H7 (cell line): ENCODE measurements around the gene ATXN3L. TPM values are rescaled to one million over a fixed set of nuclear protein-coding genes. Genes with fewer than 3 reads are reported as not detected.

Source experiments
- DNase-seq: peaks from one replicate; pipeline ENCODE4 v3.0.0; 2012
- H3K27me3 ChIP-seq: 2 replicates; pipeline ENCODE4 v1.6.0; 2011; ENCODE audit warnings: mild to moderate bottlenecking, low read length; ENCODE audit not compliant: control insufficient read depth, insufficient read depth
- H3K36me3 ChIP-seq: replicated peaks from 2 replicates; pipeline ENCODE4 v1.5.1; 2011; ENCODE audit warnings: low read length; ENCODE audit not compliant: control insufficient read depth, insufficient read depth
- H3K4me3 ChIP-seq: 2 replicates; pipeline ENCODE4 v1.5.1; 2011; ENCODE audit warnings: low read depth, mild to moderate bottlenecking, control low read depth, low read length, moderate library complexity; ENCODE audit not compliant: insufficient read depth
- total RNA-seq: library from RNA; depleted of rRNA; stranded (reverse); fragments of >200 nt; shearing (Covaris generic); gene quantifications from 2 replicates; pipeline ENCODE4 v1.2.3, GENCODE V29; 2014; rRNA removed

The ATXN3L gene
- not detected in 2 replicates for total RNA-seq

GRCh38 chrX:13319953-13320352 lies at the start of gene ATXN3L:
TSS of gene ATXN3L (minus strand) at chrX:13320053. CDS start at chrX:13319934, 119 bp downstream.
- no peak for DNase-seq
- H3K27me3 ChIP-seq: no peaks in the 10 kb centered on the region
- H3K4me3 ChIP-seq: no peak within 1 kb of the TSS
- H3K36me3 ChIP-seq: no peaks in the 10 kb centered on the region

DNA sequence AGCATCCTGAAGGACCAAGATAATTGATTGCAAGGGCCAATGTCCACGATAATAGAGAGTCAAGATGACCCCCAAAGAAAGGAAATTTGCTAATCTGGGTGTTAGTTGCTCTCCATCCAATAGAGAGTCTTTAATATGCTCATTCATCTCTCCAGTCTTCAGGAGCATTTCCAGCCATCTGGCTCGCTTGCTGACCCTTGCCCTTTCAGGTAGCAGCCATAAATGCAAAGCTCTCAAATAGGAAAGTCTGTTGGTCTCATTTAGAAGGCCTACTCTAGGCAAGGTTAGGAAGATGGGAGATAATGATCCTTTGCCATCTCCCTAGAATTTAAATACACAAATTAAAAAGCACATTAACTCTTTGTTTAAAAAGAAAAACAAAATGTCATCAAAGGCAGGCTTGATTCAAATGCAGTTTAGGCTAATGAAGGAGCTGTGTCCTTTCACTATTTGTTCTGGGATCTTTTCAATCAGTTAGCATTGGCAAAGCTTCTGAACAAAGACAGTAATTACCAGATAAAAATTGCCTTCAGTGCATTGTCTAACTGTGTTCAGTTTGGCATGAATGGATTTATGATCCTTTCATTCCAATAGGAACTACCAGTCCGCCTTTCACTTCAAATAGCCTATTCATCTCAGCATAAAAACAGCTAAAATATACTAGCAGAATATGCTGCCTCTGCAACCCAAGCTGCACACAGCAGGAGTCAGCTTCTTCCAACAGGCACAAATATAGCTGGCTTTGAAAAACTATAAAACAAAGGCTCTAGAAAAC lies 49.6 kb upstream of the ATXN3L start:
- no peaks in the 10 kb centered on the region for H3K36me3 ChIP-seq
- no peak overlapping the region for H3K4me3 ChIP-seq
- no peak for DNase-seq
- no peaks in the 10 kb centered on the region for H3K27me3 ChIP-seq

GRCh38 chrX:13367950-13368349 lies 48.1 kb upstream of the ATXN3L start:
- no peaks in the 10 kb centered on the region for H3K36me3 ChIP-seq
- H3K27me3 ChIP-seq: no peaks in the 10 kb centered on the region
- no peak for DNase-seq
- no peak overlapping the region for H3K4me3 ChIP-seq

DNA sequence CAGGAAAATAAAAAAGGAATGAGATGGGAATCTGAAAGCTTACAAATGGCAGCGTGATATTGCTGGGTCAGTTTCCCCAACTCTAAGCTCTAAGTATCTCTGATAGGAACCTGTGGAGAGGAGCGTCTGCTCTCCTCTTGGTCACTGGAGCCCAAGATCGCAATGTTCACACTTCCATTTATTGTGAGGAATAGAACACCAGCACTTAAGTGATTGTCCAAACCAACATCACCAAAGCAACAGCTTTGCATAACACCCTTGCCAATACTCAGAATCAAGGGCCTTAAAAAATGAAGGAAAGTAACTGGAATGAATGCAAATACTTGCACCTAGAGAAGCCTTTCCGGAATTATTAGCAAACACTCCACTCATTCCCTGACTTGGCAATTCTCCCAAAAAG lies 46.8 kb upstream of the ATXN3L start:
- H3K27me3 ChIP-seq: no peaks in the 10 kb centered on the region
- no peaks in the 10 kb centered on the region for H3K36me3 ChIP-seq
- no peak for DNase-seq
- H3K4me3 ChIP-seq: no peak overlapping the region

DNA sequence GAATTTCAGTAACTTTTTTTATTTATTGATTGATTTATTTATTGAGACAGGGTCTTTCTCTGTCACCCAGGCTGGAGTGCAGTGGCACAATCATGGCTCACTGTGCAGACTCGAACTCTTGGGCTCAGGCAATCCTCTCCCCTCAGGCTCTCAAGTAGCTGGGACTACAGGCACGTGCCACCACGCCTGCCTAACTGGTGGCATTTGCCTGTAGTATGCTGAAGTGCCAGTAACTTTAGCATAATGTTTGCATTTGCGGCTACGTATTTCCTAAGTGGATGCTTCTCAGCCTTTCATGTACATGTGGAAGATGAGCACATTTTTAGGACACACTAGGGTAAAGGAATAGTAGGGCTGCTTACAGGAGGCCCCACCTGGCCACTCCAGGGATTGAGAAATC lies 45.3 kb upstream of the ATXN3L start:
- Histone ChIP-seq H3K36me3 (no peaks in the 10 kb centered on the region), H3K27me3 (no peaks in the 10 kb centered on the region), H3K4me3 (no peak overlapping the region)
- no peak for DNase-seq

- Histone ChIP-seq H3K4me3 (no peak overlapping the region), H3K27me3 (no peaks in the 10 kb centered on the region), H3K36me3 (no peaks in the 10 kb centered on the region)
- no peak for DNase-seq
Observed at GRCh38 chrX:13364230-13364857, 44.5 kb upstream of the ATXN3L start.

DNA sequence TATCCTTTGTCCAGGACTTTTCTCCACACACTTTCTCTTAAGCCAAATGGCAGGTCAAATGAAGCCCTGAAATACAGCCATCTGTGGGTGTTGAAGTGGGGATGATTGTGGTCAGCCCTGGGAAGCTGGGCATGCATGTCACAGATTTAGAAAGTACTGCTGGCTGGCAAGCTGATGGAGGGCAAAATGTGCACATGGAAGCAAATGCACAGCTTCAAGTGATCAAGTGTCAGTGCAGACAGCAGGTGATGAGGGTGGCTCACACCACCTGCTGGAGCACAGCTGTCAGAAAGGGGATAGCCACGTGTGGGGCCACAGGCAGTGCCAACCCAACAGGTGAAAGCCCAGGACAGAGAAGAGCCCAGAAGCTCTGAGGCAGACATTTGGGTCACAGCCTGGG lies 40.3 kb upstream of the ATXN3L start:
- Histone ChIP-seq H3K4me3 (no peak overlapping the region), H3K36me3 (no peaks in the 10 kb centered on the region), H3K27me3 (no peaks in the 10 kb centered on the region)
- no peak for DNase-seq

GRCh38 chrX:13357925-13358324 lies 38.1 kb upstream of the ATXN3L start:
- no peaks in the 10 kb centered on the region for H3K27me3 ChIP-seq
- H3K4me3 ChIP-seq: no peak overlapping the region
- DNase-seq: no peak
- no peaks in the 10 kb centered on the region for H3K36me3 ChIP-seq

GRCh38 chrX:13346646-13347045 lies 26.8 kb upstream of the ATXN3L start:
- H3K27me3 ChIP-seq: no peaks in the 10 kb centered on the region
- no peak for DNase-seq
- no peaks in the 10 kb centered on the region for H3K36me3 ChIP-seq
- H3K4me3 ChIP-seq: no peak overlapping the region

- DNase-seq: no peak
- Histone ChIP-seq H3K36me3 (no peaks in the 10 kb centered on the region), H3K27me3 (no peaks in the 10 kb centered on the region), H3K4me3 (no peak overlapping the region)
Observed at GRCh38 chrX:13345438-13345837, 25.6 kb upstream of the ATXN3L start.

DNA sequence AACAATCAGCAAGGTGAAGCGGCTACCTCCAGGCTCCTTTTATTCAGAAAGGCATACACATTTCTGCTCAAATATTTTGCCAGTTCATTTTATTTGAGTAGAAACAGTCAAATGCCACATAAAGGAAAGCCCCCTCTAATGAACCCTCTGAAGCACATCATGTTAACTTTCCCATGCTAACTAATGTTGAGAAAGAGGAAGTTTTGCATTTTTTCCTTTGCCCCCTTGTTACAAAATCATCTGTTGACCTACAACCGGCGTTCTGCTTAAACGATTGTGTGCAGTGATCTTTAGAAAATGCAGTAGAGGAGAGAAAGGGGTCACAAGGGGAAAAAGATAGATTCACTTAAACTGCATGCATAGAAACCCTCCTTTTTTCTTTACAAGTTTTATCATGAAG lies 25.2 kb upstream of the ATXN3L start:
- Histone ChIP-seq H3K27me3 (no peaks in the 10 kb centered on the region), H3K4me3 (no peak overlapping the region), H3K36me3 (no peaks in the 10 kb centered on the region)
- DNase-seq: no peak

- DNase-seq: no peak
- H3K4me3 ChIP-seq: no peak overlapping the region
- H3K36me3 ChIP-seq: no peaks in the 10 kb centered on the region
- no peaks in the 10 kb centered on the region for H3K27me3 ChIP-seq
Observed at GRCh38 chrX:13341491-13342101, 21.7 kb upstream of the ATXN3L start.

DNA sequence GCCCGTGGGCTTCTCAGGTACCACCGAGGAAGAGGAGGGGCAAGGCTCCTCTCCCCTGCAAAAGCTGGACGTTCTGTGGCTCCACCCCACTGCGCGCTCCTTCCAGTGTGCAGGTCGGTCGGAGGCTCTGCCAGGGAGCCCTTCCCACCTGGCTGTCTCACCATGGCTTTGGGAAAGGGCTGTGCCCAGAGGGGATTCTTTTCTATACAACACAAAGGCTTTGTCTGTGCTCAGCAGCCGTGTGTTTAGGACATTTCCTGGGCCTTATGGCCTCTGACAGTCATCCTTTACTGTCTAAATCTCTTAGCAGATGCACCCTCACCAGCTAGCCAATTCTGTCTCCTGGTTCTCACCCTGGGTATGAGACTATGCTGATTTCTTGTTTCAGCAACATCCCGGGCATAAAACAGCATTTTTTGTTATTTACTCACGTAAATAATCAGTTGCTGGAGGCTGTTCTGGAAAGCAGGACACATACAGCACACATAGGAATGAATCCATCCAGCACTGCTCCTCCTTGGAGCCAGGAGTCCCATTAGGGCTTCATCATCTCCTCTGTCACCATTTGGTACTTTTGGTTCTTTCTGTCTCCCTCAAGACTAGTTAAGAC lies 20.4 kb upstream of the ATXN3L start:
- H3K36me3 ChIP-seq: no peaks in the 10 kb centered on the region
- no peak overlapping the region for H3K4me3 ChIP-seq
- DNase-seq: no peak
- no peaks in the 10 kb centered on the region for H3K27me3 ChIP-seq

DNA sequence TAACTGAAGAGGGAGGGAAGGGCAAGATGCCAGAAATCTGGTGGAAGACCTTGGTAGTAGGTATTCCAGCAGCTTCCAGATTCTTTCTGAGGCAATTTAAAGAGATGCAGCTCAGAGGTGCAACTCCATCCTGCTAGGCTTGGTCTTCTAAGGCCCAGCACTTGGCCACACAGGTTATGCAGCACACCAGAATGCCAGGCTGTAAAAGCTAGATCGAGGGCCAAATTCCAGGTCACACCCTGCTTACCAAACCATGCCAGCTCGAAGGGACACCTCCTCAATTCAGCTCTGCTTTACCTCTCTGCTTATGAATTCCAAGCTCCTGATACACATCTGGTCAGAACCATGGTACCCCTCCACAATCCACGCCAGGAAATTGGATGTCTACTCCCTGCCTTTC lies 19.8 kb upstream of the ATXN3L start:
- H3K4me3 ChIP-seq: no peak overlapping the region
- no peaks in the 10 kb centered on the region for H3K27me3 ChIP-seq
- no peak for DNase-seq

More for the DNA sequence above, 19.8 kb upstream of the ATXN3L start:
- no peaks in the 10 kb centered on the region for H3K36me3 ChIP-seq
